HuH-7 (cell line): Measurements from ENCODE around the gene TERB1.

ENCODE experiments used
- DNase-seq: peaks from one replicate; pipeline ENCODE4 v3.0.0; 2011; ENCODE audit warnings: low spot score

Gene TERB1, protein sequence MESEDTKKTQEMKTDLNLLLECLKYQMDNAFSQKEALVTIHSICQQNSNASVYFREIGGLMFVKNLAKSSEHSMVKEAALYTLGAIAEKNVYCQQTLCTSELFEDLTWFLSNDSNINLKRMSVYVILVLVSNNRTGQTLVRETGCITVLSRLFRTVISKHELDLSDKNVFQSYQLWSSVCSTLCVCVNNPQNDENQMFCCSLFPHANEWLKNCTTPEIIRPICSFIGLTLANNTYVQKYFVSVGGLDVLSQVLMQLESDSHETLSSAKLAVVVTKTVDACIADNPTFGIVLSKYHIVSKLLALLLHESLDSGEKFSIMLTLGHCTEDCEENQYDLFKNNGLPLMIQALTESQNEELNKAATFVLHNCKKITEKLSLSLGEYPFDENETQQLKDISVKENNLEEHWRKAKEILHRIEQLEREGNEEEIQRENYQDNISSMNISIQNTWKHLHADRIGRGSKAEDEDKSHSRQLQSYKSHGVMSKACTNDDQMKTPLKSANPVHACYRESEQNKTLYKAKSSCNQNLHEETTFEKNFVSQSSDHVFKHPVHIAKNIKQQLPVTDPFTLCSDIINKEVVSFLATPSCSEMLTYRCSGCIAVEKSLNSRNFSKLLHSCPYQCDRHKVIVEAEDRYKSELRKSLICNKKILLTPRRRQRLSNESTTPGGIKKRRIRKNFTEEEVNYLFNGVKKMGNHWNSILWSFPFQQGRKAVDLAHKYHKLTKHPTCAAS

DNA sequence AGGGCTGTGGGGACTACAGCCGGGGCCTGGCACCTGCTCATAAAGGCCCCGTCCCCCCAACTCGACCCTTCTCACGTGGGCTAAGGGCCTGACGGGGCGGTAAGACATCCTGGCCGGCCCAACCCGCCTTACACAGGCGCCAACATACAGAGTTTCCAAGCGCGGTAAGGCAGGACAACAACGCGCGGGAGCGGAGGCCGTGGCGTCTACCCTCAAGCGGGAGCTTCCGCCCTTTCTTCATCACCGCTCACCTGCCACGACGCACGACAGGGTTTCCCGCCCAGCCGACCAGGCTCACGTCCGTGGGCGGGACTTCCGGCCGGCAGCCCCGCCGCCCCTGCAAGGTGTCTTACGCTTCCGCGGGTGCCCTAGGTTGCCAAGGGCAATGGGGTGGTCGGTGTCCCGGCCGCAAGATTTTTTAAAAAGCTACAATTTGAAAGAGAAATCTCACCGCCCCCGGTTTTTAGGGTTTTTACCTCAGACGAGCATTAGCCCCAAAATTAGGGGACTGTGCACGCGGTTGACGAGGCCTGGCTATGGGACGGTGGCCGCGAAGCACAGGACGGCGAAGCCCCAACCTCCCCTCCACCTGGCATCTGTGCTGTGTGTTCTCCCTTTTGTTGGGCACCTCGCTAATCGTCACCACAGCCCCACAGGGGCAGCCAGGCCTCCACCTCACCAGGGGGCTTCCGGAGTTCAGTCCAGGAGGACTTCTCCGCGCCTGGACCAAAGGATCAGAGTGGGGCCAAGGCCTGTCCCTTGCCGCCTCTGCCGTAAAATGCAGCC, at the start of gene TERB1:
Gene TERB1 (minus strand): TSS at position 265 of the 786 bp plus-strand sequence. CDS start 4,786 bp downstream, outside the sequence.
- DNase-seq: no peak

DNA sequence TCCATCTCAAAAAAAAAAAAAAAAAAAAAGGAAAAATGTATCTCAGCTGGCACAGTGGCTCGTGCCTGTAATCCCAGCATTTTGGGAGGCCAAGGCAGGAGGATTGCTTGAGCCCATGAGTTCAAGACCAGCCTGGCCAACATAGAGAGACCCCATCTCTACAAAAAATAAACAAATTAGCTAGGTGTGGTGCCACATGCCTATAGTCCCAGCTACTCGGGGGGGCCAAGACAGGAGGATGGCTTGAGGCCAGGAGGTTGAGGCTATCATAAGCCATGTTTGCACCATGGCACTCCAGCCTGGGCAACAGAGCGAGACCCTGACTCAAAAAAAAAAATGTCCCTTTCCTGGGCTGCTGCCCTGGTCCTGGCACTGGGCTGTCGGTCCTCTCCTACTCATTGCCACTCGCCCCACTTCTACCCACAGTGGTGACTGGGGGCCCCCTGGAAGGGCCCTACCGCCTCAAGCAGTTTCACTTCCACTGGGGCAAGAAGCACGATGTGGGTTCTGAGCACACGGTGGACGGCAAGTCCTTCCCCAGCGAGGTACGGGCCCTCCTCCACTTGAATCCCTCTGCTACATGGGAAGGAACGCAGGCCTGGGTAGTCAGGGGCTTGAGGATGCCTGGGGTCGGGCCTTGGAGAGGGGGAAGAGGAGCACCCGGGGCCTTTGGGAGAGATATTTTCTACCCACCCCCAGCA, 48.9 kb upstream of the TERB1 start:
- no peak for DNase-seq

- no peak for DNase-seq
Observed at GRCh38 chr16:66849549-66849948, 48.2 kb upstream of the TERB1 start.

DNA sequence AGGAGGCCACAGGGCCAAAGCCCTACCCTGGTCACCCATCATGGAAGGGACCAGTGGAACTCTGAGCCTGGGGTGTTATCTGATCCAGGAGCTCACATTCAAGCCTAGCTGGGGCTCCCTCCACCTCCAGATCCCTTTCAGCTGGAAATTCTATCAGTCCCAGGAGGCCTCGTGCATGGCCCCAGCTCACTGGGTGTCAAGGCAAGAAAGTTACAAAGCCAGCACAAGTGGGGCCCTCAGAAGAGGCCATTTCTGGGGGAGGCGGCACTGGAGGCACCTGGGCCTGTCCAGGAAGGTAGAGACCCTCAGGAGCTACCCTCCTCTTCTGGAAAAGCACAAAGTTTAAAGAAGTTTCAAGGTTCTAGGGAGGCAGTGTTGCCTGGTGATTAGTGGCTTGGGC, 47.6 kb upstream of the TERB1 start:
- no peak for DNase-seq

- no peak for DNase-seq
Observed at GRCh38 chr16:66848172-66848571, 46.8 kb upstream of the TERB1 start.

- no peak for DNase-seq
Observed at GRCh38 chr16:66847533-66848067, 46.2 kb upstream of the TERB1 start.

- DNase-seq: no peak
Observed at GRCh38 chr16:66846831-66847230, 45.4 kb upstream of the TERB1 start.

GRCh38 chr16:66846266-66846665, 44.9 kb upstream of the TERB1 start:
- no peak for DNase-seq

GRCh38 chr16:66845791-66846221, 44.4 kb upstream of the TERB1 start:
- no peak for DNase-seq

DNA sequence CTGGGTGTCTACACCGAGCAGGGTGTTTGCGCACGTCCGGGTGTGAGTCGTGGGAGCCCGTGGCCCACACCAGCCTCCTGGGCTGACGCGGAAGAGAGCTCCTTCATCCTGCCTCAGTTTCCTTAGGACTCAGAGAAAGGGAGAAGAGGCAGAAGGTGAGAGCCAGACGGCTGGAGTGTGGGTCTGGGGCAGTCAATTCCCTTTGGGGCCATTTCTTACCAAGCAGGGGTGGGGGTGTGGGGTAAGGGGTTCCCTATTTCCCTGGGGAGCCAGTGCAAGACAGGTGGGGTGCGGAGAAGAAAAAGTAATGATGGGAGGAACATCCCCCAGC, 43.7 kb upstream of the TERB1 start:
- no peak for DNase-seq

- no peak for DNase-seq
Observed at GRCh38 chr16:66844342-66845079, 43.1 kb upstream of the TERB1 start, which contains the start of gene CA7. Gene CA7 (plus strand): TSS chr16:66844414. CDS start chr16:66844488, 74 bp downstream.

- no peak for DNase-seq
Observed at GRCh38 chr16:66844009-66844341, 42.6 kb upstream of the TERB1 start.

DNA sequence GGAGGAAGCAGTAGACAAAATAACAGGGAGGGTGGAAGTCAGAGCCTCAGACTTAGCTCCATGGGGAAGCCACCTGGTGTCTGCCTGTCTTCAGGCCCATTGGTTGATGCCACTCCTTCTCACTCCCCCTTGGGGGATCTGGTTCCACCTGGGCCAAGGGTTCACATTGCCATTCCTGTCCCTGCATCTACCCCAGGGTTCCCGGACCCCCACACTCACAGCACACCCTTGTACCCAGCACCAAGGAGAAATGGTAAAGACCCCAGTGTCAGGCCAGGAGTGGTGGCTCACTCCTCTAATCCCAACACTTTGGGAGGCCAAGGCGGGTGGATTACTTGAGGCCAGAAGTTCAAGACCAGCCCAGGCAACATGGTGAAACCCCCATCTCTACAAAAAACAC, 41.8 kb upstream of the TERB1 start:
- DNase-seq: no peak

- DNase-seq: no peak
Observed at GRCh38 chr16:66842765-66843164, 41.4 kb upstream of the TERB1 start.

DNA sequence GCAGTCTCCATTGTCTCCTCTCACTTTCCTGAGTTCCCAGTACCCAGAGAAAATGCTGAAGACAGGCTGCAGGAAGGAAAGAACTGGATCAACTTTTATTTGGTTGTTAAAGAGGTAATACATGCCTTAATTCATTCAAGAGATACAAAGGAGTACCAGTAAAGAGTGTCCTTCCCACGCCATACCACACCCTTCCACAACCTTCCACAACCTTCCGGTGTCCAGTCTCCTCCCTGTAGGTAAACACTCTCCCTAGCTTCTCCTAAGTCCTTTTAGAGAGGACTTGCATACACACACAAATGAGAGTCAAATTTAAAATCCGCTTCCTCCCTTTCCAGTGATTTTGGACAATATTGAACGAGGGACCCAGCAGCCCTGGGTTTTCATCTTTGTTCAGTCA, 40.0 kb upstream of the TERB1 start:
- no peak for DNase-seq

- DNase-seq: no peak
Observed at GRCh38 chr16:66840883-66841282, 39.5 kb upstream of the TERB1 start.

DNA sequence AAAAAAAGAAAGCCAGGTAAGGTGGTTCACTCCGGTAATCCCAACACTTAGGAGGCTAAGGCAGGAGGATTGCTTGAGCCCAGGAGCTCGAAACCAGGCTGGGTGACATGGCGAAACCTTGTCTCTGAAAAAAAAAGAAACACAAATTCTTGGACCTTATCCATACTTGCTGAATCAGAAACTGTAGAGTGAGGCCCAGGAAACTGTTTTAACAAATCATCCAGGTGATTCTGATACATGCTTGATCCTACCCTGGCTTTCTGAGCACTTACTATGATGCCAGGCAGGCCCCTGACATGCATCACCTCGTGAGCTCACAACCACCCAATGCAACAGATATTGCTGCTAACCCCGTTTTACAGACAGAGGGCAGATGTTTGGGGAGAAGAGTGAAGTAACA, 33.4 kb upstream of the TERB1 start:
- no peak for DNase-seq

- no peak for DNase-seq
Observed at GRCh38 chr16:66832661-66833305, 31.4 kb upstream of the TERB1 start.

- DNase-seq: no peak
Observed at GRCh38 chr16:66832190-66832589, 30.8 kb upstream of the TERB1 start.
